NOMO-1 treated with DMSO at 0.1 percent for 48 hours (cell line): ENCODE data around the gene MLF2.
A peak's percentile ranks its signal among the peaks of the same experiment; 100 is the strongest.

Experiments
- DNase-seq: peaks from one replicate; lab custom pipeline; 2025; ENCODE audit not compliant: unreplicated experiment; lab: John Stamatoyannopoulos, UW

MLF2 gene

DNA sequence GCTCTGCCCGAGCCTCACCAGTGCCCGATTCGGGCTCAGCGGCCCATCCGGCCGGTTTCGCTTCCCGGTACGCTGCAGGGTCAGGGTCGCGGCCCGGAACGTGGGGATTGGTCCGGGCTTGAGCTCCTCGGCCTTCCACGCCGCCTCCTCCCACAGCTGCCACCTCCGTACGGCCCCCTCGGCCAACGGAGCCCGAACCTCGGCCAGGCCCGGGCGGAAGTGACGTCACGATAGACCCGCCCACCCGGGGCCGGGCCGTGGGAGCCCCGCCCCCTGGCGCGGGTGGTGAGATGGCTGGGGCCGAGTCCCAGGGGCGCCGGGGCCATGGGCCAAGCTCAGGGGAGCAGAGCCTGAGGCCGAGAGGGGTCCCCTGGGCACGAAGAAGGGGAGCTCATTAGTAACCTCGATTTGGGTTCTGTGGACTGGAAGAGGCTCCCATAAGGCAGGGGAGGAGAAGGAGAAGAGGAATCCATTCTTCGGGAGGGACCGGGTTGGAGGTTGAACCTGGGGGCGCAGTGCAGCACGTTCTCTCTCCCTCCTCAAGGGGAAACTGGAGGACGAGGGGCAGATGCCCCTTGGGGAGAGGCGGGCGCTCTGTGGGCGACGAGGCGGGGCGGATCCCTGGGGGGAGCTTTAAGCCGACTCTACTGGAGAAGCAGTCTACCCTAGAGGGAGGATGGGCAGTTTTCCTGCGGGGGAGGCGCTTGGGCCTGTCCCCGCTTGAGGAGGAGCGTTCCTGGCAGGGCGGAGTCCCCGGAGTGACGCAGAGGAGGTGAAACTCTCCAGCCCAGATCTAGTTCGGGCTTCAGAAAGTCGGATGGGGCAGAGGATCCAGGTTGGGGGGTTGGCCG lies at the start of gene MLF2:
MLF2 (minus strand) TSS at position 221 of the 851 bp plus-strand sequence. CDS start 807 bp downstream, outside the sequence.
- DNase-seq: peak; percentile 97

GRCh38 chr12:6799147-6799546 lies 46.2 kb upstream of the MLF2 start:
- DNase-seq: no peak

GRCh38 chr12:6796576-6796975 lies 43.6 kb upstream of the MLF2 start:
- no peak for DNase-seq

DNA sequence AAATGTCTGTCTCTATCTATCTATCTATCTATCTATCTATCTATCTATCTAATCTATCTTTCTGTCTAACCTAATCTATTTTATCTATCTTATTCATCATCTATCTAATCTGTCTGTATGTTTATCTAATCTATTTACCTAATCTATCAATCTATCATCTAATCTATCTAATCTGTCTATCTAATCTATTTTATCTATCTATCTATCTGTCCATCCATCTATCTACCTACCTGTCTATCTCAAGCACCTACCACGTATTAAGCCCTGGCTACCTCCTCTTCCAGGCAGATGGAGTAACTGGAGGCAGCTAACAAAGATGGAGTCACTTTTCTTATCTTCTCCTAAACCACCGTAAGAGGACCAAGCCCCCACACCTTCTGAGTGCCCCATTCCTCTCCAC lies 42.1 kb upstream of the MLF2 start:
- no peak for DNase-seq

DNA sequence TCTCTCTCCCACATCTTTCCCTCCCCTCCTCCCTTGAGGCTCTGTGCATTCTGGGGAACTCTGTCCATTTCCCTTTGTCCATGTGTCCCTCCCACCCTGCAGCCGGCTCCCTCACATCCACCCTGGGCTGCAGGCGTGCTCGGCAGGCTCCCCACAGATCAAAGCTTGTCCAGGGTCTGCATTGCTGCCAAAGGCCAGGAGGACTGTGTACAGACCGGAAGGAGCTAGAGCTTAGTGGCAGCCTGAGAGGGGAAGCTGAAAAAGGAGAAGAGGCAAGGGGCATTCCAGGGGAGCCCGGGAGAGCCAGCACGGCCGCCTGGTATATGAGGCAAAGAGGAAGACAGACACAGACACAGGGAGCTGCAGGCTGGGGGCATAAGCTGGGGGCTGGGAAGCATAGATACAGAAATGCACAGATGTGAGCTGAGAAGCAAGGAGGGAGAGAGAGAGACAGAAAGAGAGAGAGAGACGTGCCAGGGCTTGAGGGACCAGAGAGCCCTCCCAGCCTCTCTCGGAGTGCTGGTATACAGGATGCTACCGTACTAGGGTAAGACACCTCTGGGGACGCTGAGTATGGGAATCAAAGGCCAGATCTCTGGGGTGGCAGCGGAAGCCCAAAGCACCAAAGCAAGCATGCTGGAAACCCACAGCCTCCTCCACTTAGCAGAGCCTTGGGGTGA lies 39.7 kb upstream of the MLF2 start:
- peak; percentile 74 for DNase-seq

- DNase-seq: no peak
These were observed 39.1 kb upstream of the MLF2 start for GRCh38 chr12:6791931-6792520.

GRCh38 chr12:6790496-6791150 lies 37.7 kb upstream of the MLF2 start:
- no peak for DNase-seq

DNA sequence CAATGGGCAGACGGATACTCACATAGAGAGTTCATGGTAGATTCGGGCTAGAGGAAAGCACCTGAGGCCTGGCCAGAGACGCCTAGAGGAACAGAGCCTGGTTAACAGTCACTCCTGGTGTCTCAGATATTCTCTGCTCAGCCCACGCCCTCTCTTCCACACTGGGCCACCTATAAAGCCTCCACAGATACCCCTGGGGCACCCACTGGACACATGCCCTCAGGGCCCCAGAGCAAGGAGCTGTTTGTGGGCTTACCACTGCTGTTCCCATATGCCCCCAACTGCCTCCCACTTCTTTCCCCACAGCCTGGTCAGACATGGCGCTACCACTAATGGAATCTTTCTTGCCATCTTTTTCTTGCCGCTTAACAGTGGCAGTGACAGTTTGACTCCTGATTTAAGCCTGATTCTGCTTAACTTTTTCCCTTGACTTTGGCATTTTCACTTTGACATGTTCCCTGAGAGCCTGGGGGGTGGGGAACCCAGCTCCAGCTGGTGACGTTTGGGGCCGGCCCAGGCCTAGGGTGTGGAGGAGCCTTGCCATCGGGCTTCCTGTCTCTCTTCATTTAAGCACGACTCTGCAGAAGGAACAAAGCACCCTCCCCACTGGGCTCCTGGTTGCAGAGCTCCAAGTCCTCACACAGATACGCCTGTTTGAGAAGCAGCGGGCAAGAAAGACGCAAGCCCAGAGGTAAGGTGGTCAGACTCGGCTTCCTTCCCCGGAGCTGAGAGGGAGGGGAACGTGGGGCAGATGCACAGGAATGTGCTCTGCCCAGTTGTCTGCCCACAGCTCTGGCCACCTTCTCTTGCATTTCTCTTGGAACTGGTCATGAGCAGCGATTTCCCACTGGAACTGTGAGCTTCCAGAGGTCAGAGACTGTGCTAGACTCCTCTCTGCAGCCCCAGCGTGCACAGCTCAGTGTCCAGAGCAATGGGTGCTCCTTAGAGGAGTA lies 36.3 kb upstream of the MLF2 start, which contains the start of gene CD4:
CD4 (plus strand) TSS at position 557 of the 953 bp plus-strand sequence. CDS start 10,611 bp downstream, outside the sequence.
- DNase-seq: peak; percentile 56

DNA sequence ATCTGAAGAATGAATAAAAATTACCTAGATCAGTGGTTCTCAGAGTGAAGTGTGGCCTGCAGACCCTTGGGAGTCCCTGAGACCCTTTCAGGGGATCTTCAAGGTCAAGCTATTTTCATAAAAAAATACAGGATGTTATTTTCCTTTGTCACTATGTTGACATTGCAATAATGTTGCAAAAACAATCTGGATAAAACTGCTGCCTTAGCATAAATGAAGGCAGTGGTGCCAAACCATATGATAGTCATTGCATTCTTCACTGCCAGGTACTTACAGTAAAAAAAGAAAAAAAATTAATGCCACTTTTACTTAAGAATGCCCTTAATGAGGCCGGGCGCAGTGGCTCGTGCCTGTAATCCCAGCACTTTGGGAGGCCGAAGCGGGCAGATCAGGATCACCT lies 34.4 kb upstream of the MLF2 start:
- DNase-seq: no peak

DNA sequence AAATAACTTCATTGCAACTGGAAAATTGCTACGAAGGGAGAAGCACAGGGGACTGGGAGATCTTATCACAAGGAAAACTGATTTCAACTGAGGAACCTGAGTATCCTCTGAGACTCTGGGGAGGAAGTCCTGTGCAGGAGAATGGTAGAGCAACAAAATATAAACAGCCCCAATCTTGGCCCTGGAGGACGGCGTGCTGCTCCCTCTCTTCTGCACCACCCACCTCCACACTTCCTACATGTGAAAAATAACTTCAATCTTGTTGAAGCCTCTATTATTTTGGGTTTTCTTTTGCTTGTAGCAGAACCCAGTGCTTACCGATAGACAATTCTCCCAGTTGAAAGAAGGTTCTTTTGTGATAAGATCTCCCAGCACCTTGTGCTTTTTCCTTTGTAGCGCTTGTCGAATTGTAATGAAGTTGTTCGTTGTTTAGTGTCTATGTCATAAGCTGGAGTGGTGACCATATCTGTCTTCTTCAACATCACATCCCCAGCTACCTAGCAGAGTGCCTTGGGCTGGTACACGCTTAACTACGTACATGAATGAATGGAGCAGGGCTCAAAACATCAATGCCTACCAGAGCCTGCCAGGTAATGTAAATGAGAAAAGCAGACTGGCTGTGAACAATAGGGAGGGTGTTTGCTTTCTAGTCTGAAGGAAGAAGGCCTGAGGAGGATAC lies 33.6 kb upstream of the MLF2 start:
- DNase-seq: no peak

- DNase-seq: no peak
These were observed 31.8 kb upstream of the MLF2 start for GRCh38 chr12:6784761-6785160.

GRCh38 chr12:6784296-6784695 lies 31.4 kb upstream of the MLF2 start:
- DNase-seq: no peak

DNA sequence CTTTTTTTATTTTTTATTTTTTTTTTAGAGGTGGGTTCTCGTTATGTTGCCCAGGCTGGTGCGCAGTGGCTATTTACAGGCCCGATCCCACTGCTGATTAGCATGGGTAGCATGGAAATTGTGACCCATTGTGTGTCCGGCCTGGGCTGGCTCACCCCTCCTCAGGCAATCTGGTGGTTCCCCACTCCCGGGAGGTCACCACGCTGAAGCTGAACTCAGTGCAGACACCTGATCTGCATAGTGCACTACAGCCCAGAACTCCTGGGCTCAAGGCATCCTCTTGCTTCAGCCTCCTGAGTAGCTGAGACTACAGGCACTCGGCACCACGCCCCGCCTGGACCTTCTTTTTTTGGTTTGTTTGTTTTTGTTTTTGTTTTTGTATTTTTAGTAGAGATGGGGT lies 30.9 kb upstream of the MLF2 start:
- no peak for DNase-seq

- DNase-seq: no peak
These were observed 30.1 kb upstream of the MLF2 start for GRCh38 chr12:6782850-6783566.

DNA sequence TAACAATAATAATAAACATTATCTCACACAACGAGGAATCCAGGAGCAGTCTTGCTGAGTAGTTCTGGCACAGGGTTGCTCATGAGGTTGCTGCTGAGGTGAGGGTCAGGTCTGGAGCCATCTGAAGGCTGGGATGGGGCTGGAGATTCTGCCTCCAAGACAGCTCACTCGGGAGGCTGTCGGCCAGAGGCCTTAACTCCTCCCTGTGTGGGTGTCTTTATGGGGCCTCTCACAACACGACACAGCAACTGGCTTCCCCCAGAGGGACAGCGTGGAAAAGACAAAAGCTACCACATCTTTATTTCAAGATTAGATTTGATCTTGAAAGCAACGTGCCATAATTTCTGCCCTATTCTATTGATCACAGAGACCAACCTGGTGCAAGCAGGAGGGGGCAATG lies 29.2 kb upstream of the MLF2 start:
- DNase-seq: no peak

- DNase-seq: no peak
These were observed 27.6 kb upstream of the MLF2 start for GRCh38 chr12:6780573-6780972.

DNA sequence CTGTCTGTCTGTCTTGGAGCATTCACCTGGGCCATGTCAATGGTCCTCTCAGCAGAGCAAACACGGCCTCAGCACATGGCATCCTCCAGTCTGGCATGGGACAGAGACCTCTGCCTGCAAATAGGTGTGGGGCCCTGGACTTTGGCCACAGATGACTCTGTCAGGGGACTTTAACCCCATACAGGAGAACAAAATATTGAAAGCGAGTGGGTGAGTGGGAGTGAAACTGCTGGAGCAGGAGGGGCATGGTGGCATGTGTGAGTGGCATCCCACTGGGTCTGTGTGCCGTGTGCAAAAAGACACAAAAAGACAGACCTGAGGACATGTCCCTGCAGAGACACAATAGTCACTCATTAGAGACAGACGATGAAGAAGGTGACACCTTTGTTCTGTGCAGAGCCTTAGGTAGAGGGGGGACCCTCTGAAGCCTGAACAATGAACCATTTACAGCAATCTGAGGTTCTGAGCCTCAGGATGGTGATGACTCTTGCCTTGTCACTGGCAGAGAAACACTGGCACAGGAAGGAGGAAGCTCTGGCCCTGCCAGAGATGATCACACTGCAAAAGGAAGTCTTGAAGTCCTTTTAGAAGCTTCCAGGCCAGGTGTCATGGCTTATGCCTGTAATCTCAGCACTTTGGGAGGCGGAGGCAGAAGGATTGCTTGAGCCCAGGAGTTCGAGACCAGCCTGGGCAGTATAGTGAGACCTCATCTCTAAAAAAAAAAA lies 26.9 kb upstream of the MLF2 start:
- DNase-seq: no peak
